Measurements from ENCODE around the gene LNX2. TPM values are rescaled to one million over a fixed set of nuclear protein-coding genes. Genes with fewer than 3 reads are reported as not detected.

Gene LNX2
- total and polyA plus RNA-seq, 2 of the 4 experiments (the other 2 are of a cell fraction), result 3.1 to 7.2 TPM

GRCh38 chr13:27627380-27627779 is 7.1 kb upstream of the LNX2 start:
- TF ChIP-seq MAZ (IDR thresholded peaks at IDR 0.05; ENCODE audit: borderline replicate concordance, low read depth, low read length), result no peak
- no peak for TF ChIP-seq FOS (IDR thresholded peaks at IDR 0.05; ENCODE audit: low read depth, low read length)
- TF ChIP-seq RCOR1 (IDR thresholded peaks at IDR 0.05; ENCODE audit: insufficient replicate concordance, low read length), result no peak
- no peak for TF ChIP-seq SMC3 (IDR thresholded peaks at IDR 0.05; ENCODE audit: low read depth, low read length)
- no peak for TF ChIP-seq CEBPB (IDR thresholded peaks at IDR 0.05; ENCODE audit: low read depth, low read length)
- TF ChIP-seq BHLHE40 (IDR thresholded peaks at IDR 0.05; ENCODE audit: low read depth, low read length), result no peak
- no peak for TF ChIP-seq CHD1 (IDR thresholded peaks at IDR 0.05; ENCODE audit: low read depth, low read length)
- no peak for TF ChIP-seq MAFK (IDR thresholded peaks at IDR 0.05; ENCODE audit: low read depth, low read length)
- TF ChIP-seq ELK1 (IDR thresholded peaks at IDR 0.05; ENCODE audit: borderline replicate concordance, low read depth, low read length), result no peak
- TF ChIP-seq NFE2L2 (IDR thresholded peaks at IDR 0.05; ENCODE audit: low read depth, low read length), result no peak
- no peak for TF ChIP-seq POLR2A (IDR thresholded peaks at IDR 0.05; ENCODE audit: low read depth, low read length)
- TF ChIP-seq USF2 (IDR thresholded peaks at IDR 0.05; ENCODE audit: low read depth, low read length), result no peak
- TF ChIP-seq RFX5 (IDR thresholded peaks at IDR 0.05; ENCODE audit: low read depth, low read length), result no peak
- BruUV-seq (replicated peaks), result no TSS peak
- 100% methylated on average over 1 of the region's 3 CpGs; no CpG with 5 or more reads in 1 of the 2 experiments for WGBS, 2 experiments (ENCODE audit: extremely low coverage in 2 of 2, insufficient read length in 1 of 2)
- DNase-seq (no peak), ATAC-seq (ENCODE audit: low read depth) (no peak)
- H3K18ac ChIP-seq (ENCODE audit: low read depth, low read length), result no peak overlapping the region
- no peak overlapping the region for H3K14ac ChIP-seq (replicated peaks; ENCODE audit: low read depth, low read length)
- no peak overlapping the region for H2AK9ac ChIP-seq (replicated peaks; ENCODE audit: low read depth, low read length, poor library complexity)
- no peak overlapping the region for H2BK20ac ChIP-seq (ENCODE audit: low read depth, low read length)
- H3K9ac ChIP-seq (ENCODE audit: low read depth, low read length), result no peak overlapping the region
- POLR2A ChIA-PET (ENCODE audit: unreplicated experiment), result no interaction called here
- H3K36me3 ChIP-seq (ENCODE audit: control insufficient read depth, insufficient read depth, low read length), result peaks cover 7% of the 10 kb centered on the region
- no peak overlapping the region for H4K91ac ChIP-seq (ENCODE audit: insufficient read depth, low read depth, low read length)
- H3K27ac ChIP-seq (ENCODE audit: insufficient read depth, low read length), result no peak overlapping the region
- peaks cover 16% of the 10 kb centered on the region; the same call in 1 of the 2 replicates for H3K9me1 ChIP-seq (ENCODE audit: insufficient read depth, low read length)
- H4K5ac ChIP-seq (ENCODE audit: low read depth, low read length), result no peak overlapping the region
- no peak overlapping the region for H2AFZ ChIP-seq (replicated peaks; ENCODE audit: low read length, poor library complexity)
- no peak overlapping the region for H3K56ac ChIP-seq (ENCODE audit: extremely low read depth, insufficient read depth, low read length)
- no peaks in the 10 kb centered on the region for H3K4me1 ChIP-seq (ENCODE audit: control insufficient read depth, insufficient read depth, low read length)
- H2AK5ac ChIP-seq (ENCODE audit: low read depth, low read length), result no peak overlapping the region
- H2BK5ac ChIP-seq (ENCODE audit: low read depth, low read length, poor library complexity, severe bottlenecking), result no peak overlapping the region
- peaks cover 19% of the 10 kb centered on the region; the same call in 1 of the 2 replicates for H4K20me1 ChIP-seq (ENCODE audit: insufficient read depth, low read length)
- no peak overlapping the region for H3K4ac ChIP-seq (ENCODE audit: low read depth, low read length)
- in situ Hi-C loops (cut with MboI; ENCODE audit: low sequenced_read_pairs) (no loop called here), dilution Hi-C loops (cut with HindIII; ENCODE audit: low sequenced_read_pairs, unreplicated experiment) (no loop called here), intact Hi-C loops (cut with micrococcal nuclease) (loop anchor here (10.0 kb wide), 1 partner anchor 253 kb away; no protein-coding TSS in a partner anchor)
- no peaks in the 10 kb centered on the region for H3K27me3 ChIP-seq (ENCODE audit: control insufficient read depth, insufficient read depth, low read length)
- no peak overlapping the region for H4K8ac ChIP-seq (ENCODE audit: low read depth in 2 of 2, low read length in 2 of 2)
- no peak overlapping the region for H3K23ac ChIP-seq (ENCODE audit: low read depth, low read length)
- CTCF ChIA-PET, result interaction anchor here (0.7 kb wide), 1 partner anchor 182 kb away, joined by 4 read pairs; no protein-coding TSS in a partner anchor
- H3K9me3 ChIP-seq (ENCODE audit: control insufficient read depth, insufficient read depth, low read length), result no peaks in the 10 kb centered on the region
- H3K4me3 ChIP-seq (ENCODE audit: insufficient read depth, low read depth, low read length), result no peak overlapping the region
- no peak overlapping the region for H2BK120ac ChIP-seq (ENCODE audit: low read depth, low read length)
- H3K4me2 ChIP-seq (ENCODE audit: low read depth, low read length), result no peak overlapping the region
- H3K79me1 ChIP-seq (ENCODE audit: low read depth in 1 of 2, low read length in 2 of 2), result peaks cover 46 to 75% of the 10 kb centered on the region in 2 experiments
- H2BK15ac ChIP-seq (ENCODE audit: low read depth, low read length), result no peak overlapping the region
